Adrenal gland (tissue), 12 donors: ENCODE measurements around the gene SNRPF. TPM values are rescaled to one million over a fixed set of nuclear protein-coding genes. Genes with fewer than 3 reads are reported as not detected.

Experiments used
- DNase-seq, 7 donors: peaks; one replicate each; pipeline ENCODE4 v3.0.0-alpha.2; 2019 to 2020
- H3K27ac ChIP-seq, 5 donors: fragments of 200-600 bp; sonication (generic) in 4 of 5; 1 replicate in 3 of 5; 2 replicates in 2 of 5; pipeline versions ENCODE4 v1.5.1 to v1.8.0; 2016 to 2020; ENCODE audit warnings: mild to moderate bottlenecking in 1 of 5
- H3K27me3 ChIP-seq: fragments of 200-600 bp; 2 replicates; pipeline ENCODE4 v1.8.0; 2021
- H3K36me3 ChIP-seq, 2 donors: fragments of 200-600 bp; replicated peaks in 1 of 2; 1 replicate in 1 of 2; 2 replicates in 1 of 2; pipeline versions ENCODE4 v1.5.1 to v1.8.0; 2018 to 2022
- H3K4me1 ChIP-seq, 2 donors: fragments of 200-600 bp; replicated peaks in 1 of 2; 1 replicate in 1 of 2; 2 replicates in 1 of 2; pipeline versions ENCODE4 v1.5.1 to v1.8.0; 2018 to 2021
- H3K4me3 ChIP-seq, 4 donors: fragments of 200-600 bp; sonication (generic) in 3 of 4; one replicate each; pipeline ENCODE4 v1.5.1; 2016 to 2018
- H3K9me3 ChIP-seq, 3 donors: fragments of 200-600 bp; sonication (generic) in 1 of 3; replicated peaks in 1 of 3; 1 replicate in 2 of 3; 2 replicates in 1 of 3; pipeline versions ENCODE4 v1.5.1 to v1.8.0; 2016 to 2021
- POLR2A ChIP-seq, 2 donors: fragments of 450-650 bp; IDR thresholded peaks; one replicate each; pipeline ENCODE4 v1.6.1; 2017; ENCODE audit warnings: antibody characterized with exemption in 2 of 2, mild to moderate bottlenecking in 2 of 2, moderate library complexity in 1 of 2
- WGBS, 4 donors: extraction: QIAGEN DNeasy Blood & Tissue Kit in 2 of 4; methylation state at CpG; one replicate each; pipeline versions ENCODE4 v1.1.5 to v1.1.7; 2013 to 2017; 5-methylcytosine and 5-hydroxymethylcytosine counted together
- intact Hi-C, 2 donors: fragments of 100-400 bp; cut with DNase I; formaldehyde crosslinking; loops; one replicate each; pipeline versions ENCODE4 v1.14.1 to v1.15.0; 2022 to 2023
- polyA plus RNA-seq, 3 donors: library from polyadenylated mRNA; stranded (reverse); fragments of 200-250 nt in 2 of 3; fragments of 350-450 nt in 1 of 3; fragmentation: Illumina TruSeq in 1 of 3; extraction: RNeasy Lipid Tissue Mini Kit (QIAGEN cat#74804) in 1 of 3; gene quantifications; one replicate each; pipeline ENCODE4 v1.2.3, GENCODE V29; 2013 to 2014
- total RNA-seq, 9 donors: library from RNA; depleted of rRNA in 4 of 9; stranded (reverse); fragments of >200 nt in 4 of 9; fragments of 120-200 nt in 1 of 9; fragmentation: NEBNext Ultra II Directional in 1 of 9; extraction: Animal tissue kit (Norgen Biotek cat#: 25700) in 1 of 9; gene quantifications; one replicate each; pipeline versions ENCODE4 v1.1.0 to v1.2.4, GENCODE V29; 2013 to 2023
- TF ChIP-seq, protein P1 (sequence below), 6 experiments: fragments of 450-650 bp in 4 of 6; fragments of 200-600 bp in 2 of 6; sonication (generic) in 1 of 6; IDR thresholded peaks; 1 replicate in 5 of 6; 2 replicates in 1 of 6; pipeline versions ENCODE4 v1.5.1 to v1.8.0; 2016 to 2021; ENCODE audit warnings: antibody characterized with exemption in 6 of 6, mild to moderate bottlenecking in 2 of 6, moderate library complexity in 1 of 6
- donor health status: healthy with polysubstance abuse.
- donor health status: Bipolar disorder and iron deficiency.
- donor health status: DM: yes; HTN: yes; CAD: no.
- donor health status: DM: no; HTN: no; CAD: no.
- donor health status: DM: no; HTN: no; CAD: no.
- donor health status: DM: yes; HTN: yes; CAD: no.

The SNRPF gene
- total and polyA plus RNA-seq, 12 donors, result 3.4 to 64.3 (median 16.4) TPM

- no peak for DNase-seq
- no peak overlapping the region for H3K27ac ChIP-seq
- intact Hi-C loops, result no loop called here
- TF ChIP-seq, protein P1, sequence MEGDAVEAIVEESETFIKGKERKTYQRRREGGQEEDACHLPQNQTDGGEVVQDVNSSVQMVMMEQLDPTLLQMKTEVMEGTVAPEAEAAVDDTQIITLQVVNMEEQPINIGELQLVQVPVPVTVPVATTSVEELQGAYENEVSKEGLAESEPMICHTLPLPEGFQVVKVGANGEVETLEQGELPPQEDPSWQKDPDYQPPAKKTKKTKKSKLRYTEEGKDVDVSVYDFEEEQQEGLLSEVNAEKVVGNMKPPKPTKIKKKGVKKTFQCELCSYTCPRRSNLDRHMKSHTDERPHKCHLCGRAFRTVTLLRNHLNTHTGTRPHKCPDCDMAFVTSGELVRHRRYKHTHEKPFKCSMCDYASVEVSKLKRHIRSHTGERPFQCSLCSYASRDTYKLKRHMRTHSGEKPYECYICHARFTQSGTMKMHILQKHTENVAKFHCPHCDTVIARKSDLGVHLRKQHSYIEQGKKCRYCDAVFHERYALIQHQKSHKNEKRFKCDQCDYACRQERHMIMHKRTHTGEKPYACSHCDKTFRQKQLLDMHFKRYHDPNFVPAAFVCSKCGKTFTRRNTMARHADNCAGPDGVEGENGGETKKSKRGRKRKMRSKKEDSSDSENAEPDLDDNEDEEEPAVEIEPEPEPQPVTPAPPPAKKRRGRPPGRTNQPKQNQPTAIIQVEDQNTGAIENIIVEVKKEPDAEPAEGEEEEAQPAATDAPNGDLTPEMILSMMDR (IDR thresholded peaks at IDR 0.05), result no peak
- no peak for TF ChIP-seq POLR2A (IDR thresholded peaks at IDR 0.05)
- WGBS, 4 donors, result 88 to 94% (median 90%) methylated on average over 1 of the region's 1 CpG
- H3K27me3 ChIP-seq, result no peaks in the 10 kb centered on the region
- H3K4me1 ChIP-seq, result no peaks in the 10 kb centered on the region
- no peaks in the 10 kb centered on the region for H3K9me3 ChIP-seq
- H3K4me3 ChIP-seq, result no peak overlapping the region
- no peaks in the 10 kb centered on the region for H3K36me3 ChIP-seq
These were observed 24.2 kb upstream of the SNRPF start for GRCh38 chr12:95834572-95834971.

GRCh38 chr12:95836185-95836609 lies 22.6 kb upstream of the SNRPF start:
- WGBS, 4 donors, result 15 to 40% (median 23%) methylated on average over 3 of the region's 3 CpGs
- Histone ChIP-seq H3K4me1 (no peaks in the 10 kb centered on the region), H3K4me3 (no peak overlapping the region), H3K27me3 (no peaks in the 10 kb centered on the region), H3K27ac (no peak overlapping the region), H3K9me3 (no peaks in the 10 kb centered on the region), H3K36me3 (no peaks in the 10 kb centered on the region)
- intact Hi-C loops, result no loop called here
- TF ChIP-seq, protein P1 (IDR thresholded peaks at IDR 0.05), result no peak
- no peak for TF ChIP-seq POLR2A (IDR thresholded peaks at IDR 0.05)
- no peak for DNase-seq

DNA sequence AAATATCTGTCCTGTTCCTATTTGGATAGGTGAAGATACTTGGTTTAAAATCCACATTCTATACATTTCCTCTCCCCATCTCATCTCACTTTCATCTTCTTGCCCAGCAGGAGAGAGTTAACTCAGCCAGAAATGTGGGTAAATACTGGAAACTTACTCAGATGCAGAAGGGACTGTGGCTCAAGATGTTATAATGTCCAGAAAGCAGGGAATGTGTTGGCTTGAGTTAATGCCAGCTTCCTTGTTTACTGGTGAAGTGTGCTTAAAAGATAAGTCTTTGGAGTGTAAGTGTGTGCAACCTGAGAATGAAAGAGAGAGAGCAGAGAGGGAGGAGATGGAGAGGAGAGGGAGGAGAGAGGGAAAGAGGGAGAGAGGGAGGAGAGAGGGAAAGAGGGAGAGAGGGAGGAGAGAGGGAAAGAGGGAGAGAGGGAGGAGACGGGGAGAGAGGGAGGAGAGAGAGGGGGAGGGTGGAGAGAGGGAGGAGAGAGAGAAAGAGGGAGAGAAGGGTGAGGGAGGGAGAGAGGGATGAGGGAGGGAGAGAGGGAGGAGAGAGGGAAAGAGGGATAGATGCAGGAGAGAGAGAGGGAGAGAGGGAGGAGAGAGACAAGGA lies 22.0 kb upstream of the SNRPF start:
- Histone ChIP-seq H3K36me3 (no peaks in the 10 kb centered on the region), H3K4me1 (no peaks in the 10 kb centered on the region), H3K9me3 (no peaks in the 10 kb centered on the region), H3K27me3 (no peaks in the 10 kb centered on the region), H3K4me3 (no peak overlapping the region), H3K27ac (no peak overlapping the region)
- intact Hi-C loops, result no loop called here
- 0 to 12% (median 0%) methylated on average over 1 of the region's 1 CpG for WGBS, 4 donors
- TF ChIP-seq, protein P1 (IDR thresholded peaks at IDR 0.05), result no peak
- no peak for TF ChIP-seq POLR2A (IDR thresholded peaks at IDR 0.05)
- DNase-seq, result no peak

DNA sequence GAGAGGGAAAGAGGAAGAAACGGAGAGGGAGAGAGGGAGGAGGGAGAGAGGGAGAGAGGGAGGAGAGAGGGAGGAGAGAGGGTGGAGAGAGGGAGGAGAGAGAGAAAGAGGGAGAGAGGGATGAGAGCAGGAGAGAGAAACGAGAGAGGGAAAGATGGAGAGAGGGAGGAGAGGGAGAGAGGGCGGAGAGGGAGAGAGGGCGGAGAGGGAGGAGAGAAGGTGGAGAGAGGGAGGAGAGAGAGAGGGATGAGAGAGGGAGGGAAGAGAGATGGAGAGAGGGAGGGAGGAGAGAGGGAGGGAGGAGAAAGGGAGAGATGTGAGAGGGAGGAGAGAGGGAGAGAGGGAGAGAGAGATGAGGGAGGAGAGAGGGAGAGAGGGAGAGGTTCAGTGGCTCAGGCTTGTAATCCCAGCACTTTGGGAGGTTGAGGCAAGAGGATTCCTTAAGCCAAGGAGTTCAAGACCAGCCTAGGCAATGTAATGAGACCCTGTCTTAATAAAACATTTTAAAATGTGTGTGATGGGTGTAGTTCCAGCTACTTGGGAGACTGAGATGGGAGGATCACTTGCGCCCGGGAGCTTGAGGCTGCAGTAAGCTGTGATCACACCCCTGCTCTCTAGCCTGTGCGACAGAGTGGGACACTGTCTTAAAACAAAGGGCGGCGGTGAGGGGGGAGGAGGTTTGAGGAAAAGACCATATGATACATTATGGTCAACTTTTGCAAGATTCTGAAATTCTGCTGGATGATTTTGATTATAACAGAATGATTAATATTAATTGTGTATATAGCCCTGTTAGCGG lies 21.3 kb upstream of the SNRPF start:
- Histone ChIP-seq H3K4me3 (no peak overlapping the region), H3K27ac (no peak overlapping the region), H3K4me1 (no peaks in the 10 kb centered on the region), H3K27me3 (no peaks in the 10 kb centered on the region), H3K36me3 (no peaks in the 10 kb centered on the region), H3K9me3 (no peaks in the 10 kb centered on the region)
- intact Hi-C loops, result no loop called here
- WGBS, 4 donors, result 64 to 72% (median 67%) methylated on average over 10 of the region's 10 CpGs
- DNase-seq, result no peak
- TF ChIP-seq, protein P1 (IDR thresholded peaks at IDR 0.05), result no peak
- TF ChIP-seq POLR2A (IDR thresholded peaks at IDR 0.05), result no peak
